Measurements from ENCODE around the gene ZNF219. TPM values are rescaled to one million over a fixed set of nuclear protein-coding genes. Genes with fewer than 3 reads are reported as not detected.

ZNF219 gene
- total RNA-seq, 1 donor from 2014 or later = 18.6 TPM

DNA sequence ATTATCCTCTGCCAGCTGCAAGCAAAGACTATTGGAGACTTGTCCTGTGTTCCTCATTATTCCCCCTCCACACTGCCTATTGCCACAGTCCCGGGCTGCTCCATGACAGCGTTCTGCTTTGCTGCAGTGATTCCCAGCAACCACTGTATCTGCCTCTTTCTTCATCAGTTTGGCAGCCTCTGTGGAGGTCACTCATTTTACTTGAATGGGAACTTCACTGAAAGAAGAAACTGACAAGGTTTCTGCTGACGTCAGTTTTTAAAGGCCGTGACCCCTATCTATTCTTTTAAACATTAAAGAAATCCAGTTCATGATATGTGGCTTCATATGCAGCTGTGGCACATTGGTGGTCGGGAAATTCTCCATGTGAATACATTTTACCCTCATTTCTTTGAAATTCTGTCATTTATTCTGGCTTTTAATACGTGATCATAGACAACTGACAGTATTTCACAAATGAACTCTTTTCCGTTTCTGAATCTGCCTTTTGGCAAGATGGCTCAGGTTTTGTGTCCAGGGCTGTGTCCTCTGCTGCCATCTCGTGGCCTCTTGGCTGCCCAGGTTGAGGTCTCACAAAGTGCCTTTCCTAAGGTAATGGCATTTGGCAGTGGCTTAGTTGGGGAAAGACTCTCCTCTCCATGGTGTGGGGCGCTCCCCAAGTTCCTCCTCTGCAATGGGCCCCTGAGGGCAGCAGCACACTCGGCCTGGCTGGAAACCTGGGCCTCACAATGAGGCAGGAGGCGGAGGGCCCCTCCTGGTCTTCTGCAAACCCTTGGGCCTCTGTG is 8.2 kb upstream of the ZNF219 start:
- TF ChIP-seq CTCF (conservative IDR thresholded peaks at IDR 0.05; ENCODE audit: low read depth, low read length) = peak; percentile 95
- H3K4me3 ChIP-seq (ENCODE audit: low read depth, low read length) = no peak overlapping the region
- peak; percentile 48 for DNase-seq (ENCODE audit: low read depth)

DNA sequence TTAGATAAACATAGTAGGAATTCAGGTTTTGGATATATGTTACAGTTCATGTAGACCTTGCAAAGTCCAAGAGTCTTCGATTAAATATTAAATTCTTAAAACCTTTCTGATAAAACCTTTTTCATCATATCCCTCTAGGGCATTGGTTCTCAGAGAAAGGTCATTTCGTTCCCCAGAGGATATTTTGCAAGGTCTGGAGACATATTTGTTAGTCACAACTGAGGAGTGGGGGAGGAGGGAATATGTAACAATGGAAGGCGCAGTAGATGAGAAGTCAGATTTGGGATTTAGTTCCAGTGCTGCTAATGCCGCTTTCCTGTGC is 7.7 kb upstream of the ZNF219 start:
- DNase-seq (ENCODE audit: low read depth) = no peak
- no peak for TF ChIP-seq CTCF (conservative IDR thresholded peaks at IDR 0.05; ENCODE audit: low read depth, low read length)
- H3K4me3 ChIP-seq (ENCODE audit: low read depth, low read length) = no peak overlapping the region

GRCh38 chr14:21105095-21105494 is 6.6 kb upstream of the ZNF219 start:
- TF ChIP-seq CTCF (conservative IDR thresholded peaks at IDR 0.05; ENCODE audit: low read depth, low read length) = no peak
- no peak overlapping the region for H3K4me3 ChIP-seq (ENCODE audit: low read depth, low read length)
- DNase-seq (ENCODE audit: low read depth) = no peak

DNA sequence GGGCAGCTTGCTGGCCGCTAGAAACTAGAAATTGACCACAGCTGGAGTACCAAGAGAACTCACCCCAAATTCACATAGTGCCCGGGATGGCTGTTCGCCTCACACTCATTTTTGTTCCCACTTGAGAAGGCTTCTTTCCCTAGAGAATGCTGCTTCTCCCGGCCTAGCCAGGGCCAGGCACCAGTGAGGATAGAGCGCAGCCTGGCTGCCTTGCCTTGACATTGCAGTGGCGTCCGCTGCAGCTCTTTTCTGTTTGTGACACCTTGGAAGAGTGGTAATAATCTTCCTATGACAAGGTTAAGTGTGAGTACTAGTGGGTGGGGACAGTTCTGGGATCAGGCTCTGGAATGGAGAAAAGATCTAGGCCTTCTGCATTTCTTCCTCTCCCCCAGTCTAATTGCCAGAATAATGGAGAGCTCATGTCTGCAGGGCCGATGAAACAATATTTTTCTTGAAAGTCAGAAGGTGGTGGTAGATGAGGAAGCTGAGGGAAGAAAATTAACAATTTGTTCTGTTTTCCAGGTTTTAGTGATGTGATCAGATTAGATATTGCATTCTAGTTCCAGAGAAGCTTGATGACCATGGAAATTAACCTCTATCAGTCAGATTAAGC is 6.1 kb upstream of the ZNF219 start:
- peak overlapping the region; percentile 73 for H3K4me3 ChIP-seq (ENCODE audit: low read depth, low read length)
- peak; percentile 100 for TF ChIP-seq CTCF (conservative IDR thresholded peaks at IDR 0.05; ENCODE audit: low read depth, low read length)
- DNase-seq (ENCODE audit: low read depth) = peak; percentile 43

GRCh38 chr14:21103710-21104447 is 5.4 kb upstream of the ZNF219 start:
- peak overlapping the region; percentile 73 for H3K4me3 ChIP-seq (ENCODE audit: low read depth, low read length)
- peak; percentile 67 for DNase-seq (ENCODE audit: low read depth)
- TF ChIP-seq CTCF (conservative IDR thresholded peaks at IDR 0.05; ENCODE audit: low read depth, low read length) = peak; percentile 70

GRCh38 chr14:21103411-21103709 is 4.9 kb upstream of the ZNF219 start:
- H3K4me3 ChIP-seq (ENCODE audit: low read depth, low read length) = peak overlapping the region; percentile 73
- DNase-seq (ENCODE audit: low read depth) = no peak

More at GRCh38 chr14:21103411-21103709, 4.9 kb upstream of the ZNF219 start:
- no peak for TF ChIP-seq CTCF (conservative IDR thresholded peaks at IDR 0.05; ENCODE audit: low read depth, low read length)
